ENCODE data around the gene NRAP.

The NRAP gene

DNA sequence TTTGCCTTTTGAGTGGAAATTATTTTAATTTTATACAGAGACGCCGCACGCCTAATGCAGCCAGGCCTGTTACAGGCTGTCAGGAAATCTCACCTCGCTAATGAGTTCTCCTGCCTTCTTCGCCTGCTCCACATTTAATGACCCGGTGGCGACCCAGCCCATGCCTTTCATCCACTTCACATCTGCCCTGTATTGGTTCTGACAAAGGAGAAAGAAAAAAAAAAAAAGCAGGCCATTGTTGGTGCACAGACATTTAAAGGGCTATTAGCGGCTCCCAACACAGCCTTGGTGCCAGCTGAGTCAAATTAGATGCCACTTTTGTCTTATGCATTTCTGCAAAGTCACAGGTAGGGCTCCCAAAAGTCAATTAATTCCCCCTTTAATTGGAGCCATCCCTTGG lies 43.3 kb downstream of the NRAP start:
- 80 to 96% methylated on average over 2 to 6 of the region's 8 CpGs for WGBS, 2 experiments (ENCODE audit: insufficient coverage in 2 of 2)
- Histone ChIP-seq H3K36me3 (ENCODE audit: control insufficient read depth, insufficient read depth, low read length) (no peaks in the 10 kb centered on the region), H3K27ac (ENCODE audit: low read depth, low read length, severe bottlenecking) (no peak overlapping the region), H3K9me3 (ENCODE audit: control insufficient read depth, low read length) (no peaks in the 10 kb centered on the region), H3K4me3 (ENCODE audit: extremely low read depth, insufficient read depth, low read length, poor library complexity, severe bottlenecking) (no peak overlapping the region), H3K4me1 (ENCODE audit: control insufficient read depth, insufficient read depth, low read length, poor library complexity, severe bottlenecking) (no peaks in the 10 kb centered on the region)

GRCh38 chr10:113619401-113619800 lies 44.4 kb downstream of the NRAP start:
- Histone ChIP-seq H3K4me3 (ENCODE audit: extremely low read depth, insufficient read depth, low read length, poor library complexity, severe bottlenecking) (no peak overlapping the region), H3K4me1 (ENCODE audit: control insufficient read depth, insufficient read depth, low read length, poor library complexity, severe bottlenecking) (peaks cover under 1% of the 10 kb centered on the region), H3K9me3 (ENCODE audit: control insufficient read depth, low read length) (no peaks in the 10 kb centered on the region), H3K27ac (ENCODE audit: low read depth, low read length, severe bottlenecking) (no peak overlapping the region), H3K36me3 (ENCODE audit: control insufficient read depth, insufficient read depth, low read length) (no peaks in the 10 kb centered on the region)
- 100% methylated on average over 1 of the region's 1 CpG; no CpG with 5 or more reads in 1 of the 2 experiments for WGBS, 2 experiments (ENCODE audit: insufficient coverage in 2 of 2)

- WGBS, 2 experiments (ENCODE audit: insufficient coverage in 2 of 2) = 89 to 91% methylated on average over 7 of the region's 7 CpGs
Observed at GRCh38 chr10:113618338-113618737, 45.5 kb downstream of the NRAP start.

DNA sequence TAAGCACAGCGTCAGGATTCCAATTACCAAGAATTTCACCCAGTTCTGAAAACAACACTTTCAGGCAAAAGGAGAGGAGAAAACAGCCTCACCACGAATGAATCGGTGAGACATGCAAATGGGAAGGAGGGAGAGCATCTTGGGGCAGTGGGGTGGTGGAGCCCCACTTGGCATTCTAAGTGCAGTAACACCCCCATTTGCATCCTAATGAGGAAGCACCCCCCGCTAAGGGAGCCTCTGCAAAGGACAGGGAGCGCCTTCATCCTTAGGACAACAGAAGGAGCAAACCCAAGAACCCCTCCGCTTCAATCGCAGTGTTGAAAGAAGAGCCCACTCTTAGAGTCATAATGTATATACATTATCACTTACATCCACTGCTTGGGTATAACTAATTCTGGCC lies 46.8 kb downstream of the NRAP start:
- no peak overlapping the region for H3K27ac ChIP-seq (ENCODE audit: low read depth, low read length, severe bottlenecking)
- no peaks in the 10 kb centered on the region for H3K9me3 ChIP-seq (ENCODE audit: control insufficient read depth, low read length)
- H3K36me3 ChIP-seq (ENCODE audit: control insufficient read depth, insufficient read depth, low read length) = no peaks in the 10 kb centered on the region
- H3K4me1 ChIP-seq (ENCODE audit: control insufficient read depth, insufficient read depth, low read length, poor library complexity, severe bottlenecking) = peaks cover 3% of the 10 kb centered on the region
- 15% methylated on average over 4 of the region's 7 CpGs; no CpG with 5 or more reads in 1 of the 2 experiments for WGBS, 2 experiments (ENCODE audit: insufficient coverage in 2 of 2)
- H3K4me3 ChIP-seq (ENCODE audit: extremely low read depth, insufficient read depth, low read length, poor library complexity, severe bottlenecking) = no peak overlapping the region

More at GRCh38 chr10:113618338-113618737, 45.5 kb downstream of the NRAP start:
- no peak overlapping the region for H3K27ac ChIP-seq (ENCODE audit: low read depth, low read length, severe bottlenecking)
- H3K36me3 ChIP-seq (ENCODE audit: control insufficient read depth, insufficient read depth, low read length) = no peaks in the 10 kb centered on the region
- H3K9me3 ChIP-seq (ENCODE audit: control insufficient read depth, low read length) = no peaks in the 10 kb centered on the region
- H3K4me1 ChIP-seq (ENCODE audit: control insufficient read depth, insufficient read depth, low read length, poor library complexity, severe bottlenecking) = peaks cover 3% of the 10 kb centered on the region
- H3K4me3 ChIP-seq (ENCODE audit: extremely low read depth, insufficient read depth, low read length, poor library complexity, severe bottlenecking) = no peak overlapping the region

- 29 to 56% methylated on average over 2 of the region's 5 CpGs for WGBS, 2 experiments (ENCODE audit: insufficient coverage in 2 of 2)
- no peak overlapping the region for H3K4me3 ChIP-seq (ENCODE audit: extremely low read depth, insufficient read depth, low read length, poor library complexity, severe bottlenecking)
Observed at GRCh38 chr10:113616244-113617074, 47.4 kb downstream of the NRAP start.

GRCh38 chr10:113613977-113614690 lies 49.7 kb downstream of the NRAP start:
- H3K4me3 ChIP-seq (ENCODE audit: extremely low read depth, insufficient read depth, low read length, poor library complexity, severe bottlenecking) = no peak overlapping the region
- no peak overlapping the region for H3K27ac ChIP-seq (ENCODE audit: low read depth, low read length, severe bottlenecking)
- H3K9me3 ChIP-seq (ENCODE audit: control insufficient read depth, low read length) = no peaks in the 10 kb centered on the region
- H3K4me1 ChIP-seq (ENCODE audit: control insufficient read depth, insufficient read depth, low read length, poor library complexity, severe bottlenecking) = peaks cover 3% of the 10 kb centered on the region
- 55 to 59% methylated on average over 7 to 10 of the region's 15 CpGs for WGBS, 2 experiments (ENCODE audit: insufficient coverage in 2 of 2)
- no peaks in the 10 kb centered on the region for H3K36me3 ChIP-seq (ENCODE audit: control insufficient read depth, insufficient read depth, low read length)

More at GRCh38 chr10:113616244-113617074, 47.4 kb downstream of the NRAP start:
- H3K9me3 ChIP-seq (ENCODE audit: control insufficient read depth, low read length) = no peaks in the 10 kb centered on the region
- peaks cover 3% of the 10 kb centered on the region for H3K4me1 ChIP-seq (ENCODE audit: control insufficient read depth, insufficient read depth, low read length, poor library complexity, severe bottlenecking)
- H3K36me3 ChIP-seq (ENCODE audit: control insufficient read depth, insufficient read depth, low read length) = no peaks in the 10 kb centered on the region
- no peak overlapping the region for H3K27ac ChIP-seq (ENCODE audit: low read depth, low read length, severe bottlenecking)

DNA sequence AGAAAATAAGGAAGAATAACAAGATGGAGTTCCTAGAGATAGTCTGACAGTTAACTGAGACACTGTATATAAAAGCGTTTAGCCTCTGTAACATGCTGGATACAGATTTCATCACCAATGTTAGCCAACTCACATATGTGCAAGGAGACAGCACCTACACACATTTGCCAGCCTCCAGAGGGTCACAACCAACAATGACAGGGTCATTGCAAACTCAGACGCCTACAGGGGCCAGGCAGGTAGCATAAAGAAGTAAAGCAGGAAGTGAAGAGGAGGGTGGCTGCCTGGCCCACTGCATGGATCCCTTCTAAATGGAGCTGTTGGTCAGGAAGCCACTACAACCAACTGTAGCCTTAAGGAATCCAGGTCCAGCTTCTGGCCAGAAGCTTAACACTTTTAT lies 50.4 kb downstream of the NRAP start:
- no peaks in the 10 kb centered on the region for H3K9me3 ChIP-seq (ENCODE audit: control insufficient read depth, low read length)
- no peak overlapping the region for H3K4me3 ChIP-seq (ENCODE audit: extremely low read depth, insufficient read depth, low read length, poor library complexity, severe bottlenecking)
- H3K4me1 ChIP-seq (ENCODE audit: control insufficient read depth, insufficient read depth, low read length, poor library complexity, severe bottlenecking) = peaks cover 3% of the 10 kb centered on the region
- H3K27ac ChIP-seq (ENCODE audit: low read depth, low read length, severe bottlenecking) = no peak overlapping the region
- 92% methylated on average over 2 of the region's 2 CpGs; no CpG with 5 or more reads in 1 of the 2 experiments for WGBS, 2 experiments (ENCODE audit: insufficient coverage in 2 of 2)
- H3K36me3 ChIP-seq (ENCODE audit: control insufficient read depth, insufficient read depth, low read length) = no peaks in the 10 kb centered on the region

DNA sequence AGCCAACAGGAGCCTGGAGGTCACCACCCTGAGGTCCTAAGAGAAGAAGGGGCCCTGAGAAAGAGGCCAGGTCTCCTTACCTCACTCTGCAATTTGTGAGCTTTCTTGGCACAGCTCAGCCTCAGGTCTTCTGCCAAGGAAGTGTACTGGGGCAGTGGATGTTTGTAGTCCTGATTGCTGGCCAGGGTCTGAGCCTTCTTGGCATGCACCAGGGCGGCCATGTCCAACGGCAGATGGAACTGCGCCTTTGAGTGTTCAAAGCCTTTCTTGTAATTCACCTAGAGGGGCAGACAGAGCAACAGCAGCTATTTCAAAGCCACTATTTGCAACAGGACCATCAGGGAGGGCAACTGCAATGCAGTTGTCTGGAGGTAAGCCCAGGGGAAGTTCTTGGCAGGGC lies 51.7 kb downstream of the NRAP start:
- Histone ChIP-seq H3K4me3 (ENCODE audit: extremely low read depth, insufficient read depth, low read length, poor library complexity, severe bottlenecking) (no peak overlapping the region), H3K27ac (ENCODE audit: low read depth, low read length, severe bottlenecking) (no peak overlapping the region), H3K4me1 (ENCODE audit: control insufficient read depth, insufficient read depth, low read length, poor library complexity, severe bottlenecking) (peaks cover 3% of the 10 kb centered on the region), H3K9me3 (ENCODE audit: control insufficient read depth, low read length) (no peaks in the 10 kb centered on the region), H3K36me3 (ENCODE audit: control insufficient read depth, insufficient read depth, low read length) (no peaks in the 10 kb centered on the region)
- WGBS, 2 experiments (ENCODE audit: insufficient coverage in 2 of 2) = 90 to 97% methylated on average over 2 to 3 of the region's 3 CpGs

- WGBS, 2 experiments (ENCODE audit: insufficient coverage in 2 of 2) = 64 to 73% methylated on average over 21 to 22 of the region's 26 CpGs
- no peaks in the 10 kb centered on the region for H3K9me3 ChIP-seq (ENCODE audit: control insufficient read depth, low read length)
- H3K27ac ChIP-seq (ENCODE audit: low read depth, low read length, severe bottlenecking) = no peak overlapping the region
- no peaks in the 10 kb centered on the region for H3K36me3 ChIP-seq (ENCODE audit: control insufficient read depth, insufficient read depth, low read length)
- peaks cover 3% of the 10 kb centered on the region for H3K4me1 ChIP-seq (ENCODE audit: control insufficient read depth, insufficient read depth, low read length, poor library complexity, severe bottlenecking)
- no peak overlapping the region for H3K4me3 ChIP-seq (ENCODE audit: extremely low read depth, insufficient read depth, low read length, poor library complexity, severe bottlenecking)
Observed at GRCh38 chr10:113610631-113611601, 52.9 kb downstream of the NRAP start.

- Histone ChIP-seq H3K4me3 (ENCODE audit: extremely low read depth, insufficient read depth, low read length, poor library complexity, severe bottlenecking) (no peak overlapping the region), H3K36me3 (ENCODE audit: control insufficient read depth, insufficient read depth, low read length) (no peaks in the 10 kb centered on the region), H3K4me1 (ENCODE audit: control insufficient read depth, insufficient read depth, low read length, poor library complexity, severe bottlenecking) (peaks cover 3% of the 10 kb centered on the region), H3K9me3 (ENCODE audit: control insufficient read depth, low read length) (no peaks in the 10 kb centered on the region), H3K27ac (ENCODE audit: low read depth, low read length, severe bottlenecking) (no peak overlapping the region)
- WGBS, 2 experiments (ENCODE audit: insufficient coverage in 2 of 2) = 71 to 85% methylated on average over 3 of the region's 4 CpGs
Observed at GRCh38 chr10:113609704-113610108, 54.1 kb downstream of the NRAP start.

All from mesodermal cell (in vitro differentiated cells).